ENCODE data around the gene CPLX3. TPM values are rescaled to one million over a fixed set of nuclear protein-coding genes. Genes with fewer than 3 reads are reported as not detected.

CPLX3 gene
- total and polyA plus RNA-seq, 2 donors (not counting 3 experiments of a cell fraction or from before 2014, with no cell fraction given), result not detected

GRCh38 chr15:74824976-74825375 is 1.5 kb upstream of the CPLX3 start:
- dilution Hi-C loops (cut with MboI; ENCODE audit: extremely low pct_ligation_motif_present, low sequenced_read_pairs), result no loop called here

More at GRCh38 chr15:74824976-74825375, 1.5 kb upstream of the CPLX3 start:
- CTCF ChIA-PET, result interaction anchor here (2.6 to 3.6 kb wide), 2 partner anchors 11 to 54 kb away, joined by 10 to 19 read pairs; no protein-coding TSS in a partner anchor
- no peak overlapping the region for H3K27ac ChIP-seq (ENCODE audit: insufficient read depth, low read depth, low read length)
- H3K9me1 ChIP-seq (replicated peaks; ENCODE audit: control insufficient read depth, extremely low read depth, insufficient read depth, low read length), result no peaks in the 10 kb centered on the region
- H3K36me3 ChIP-seq (ENCODE audit: control insufficient read depth in 2 of 2, extremely low read depth in 1 of 2, insufficient read depth in 2 of 2, low read length in 2 of 2), result no peaks in the 10 kb centered on the region
- H3K27me3 ChIP-seq (ENCODE audit: control insufficient read depth in 2 of 2, insufficient read depth in 2 of 2, low read length in 2 of 2), result peaks cover 14 to 17% of the 10 kb centered on the region in 2 experiments
- no TSS peak for BruUV-seq (replicated peaks)
- no peak overlapping the region for H3K9ac ChIP-seq (replicated peaks; ENCODE audit: extremely low read depth, insufficient read depth, low read length)
- POLR2A ChIA-PET, result no interaction called here
- H2AFZ ChIP-seq (ENCODE audit: low read depth, low read length), result no peak overlapping the region
- no peak for FAIRE-seq
- H3K79me2 ChIP-seq (ENCODE audit: control insufficient read depth, insufficient read depth, low read length), result no peaks in the 10 kb centered on the region
- H3K4me3 ChIP-seq (replicated peaks in 1 of 3; ENCODE audit: insufficient read depth in 1 of 3, low read depth in 1 of 3, low read length in 3 of 3), result no peak overlapping the region
- no peak for DNase-seq (ENCODE audit: low read depth, low spot score)
- H3K4me1 ChIP-seq (ENCODE audit: control insufficient read depth, extremely low read depth, insufficient read depth, low read length), result no peaks in the 10 kb centered on the region
- H3K9me3 ChIP-seq (replicated peaks; ENCODE audit: control insufficient read depth, insufficient read depth, low read length), result no peaks in the 10 kb centered on the region
- H3K4me2 ChIP-seq (ENCODE audit: insufficient read depth, low read length), result no peak overlapping the region
- TF ChIP-seq CTCF (IDR thresholded peaks at IDR 0.05; ENCODE audit: extremely low read depth in 1 of 2, insufficient read depth in 1 of 2, low read depth in 1 of 2, low read length in 2 of 2) (no peak), EZH2 (IDR thresholded peaks at IDR 0.05; ENCODE audit: borderline replicate concordance, low read depth, low read length, severe bottlenecking) (no peak), FOS (IDR thresholded peaks at IDR 0.05; ENCODE audit: borderline replicate concordance, insufficient read depth, low read length) (no peak), MYC (IDR thresholded peaks at IDR 0.05; ENCODE audit: low read depth, low read length) (no peak), POLR2A (IDR thresholded peaks at IDR 0.05; ENCODE audit: low read depth, low read length) (no peak), POLR2AphosphoS5 (IDR thresholded peaks at IDR 0.05; ENCODE audit: insufficient read depth, low read depth, low read length) (no peak), GATA2 (IDR thresholded peaks at IDR 0.05; ENCODE audit: insufficient read depth, insufficient read length, low read depth, low read length) (no peak), JUN (IDR thresholded peaks at IDR 0.05; ENCODE audit: borderline replicate concordance, insufficient read depth, insufficient read length, low read depth) (no peak), MAX (IDR thresholded peaks at IDR 0.05; ENCODE audit: insufficient read depth, insufficient read length) (no peak)
- intact Hi-C loops (cut with micrococcal nuclease), result no loop called here
- no peaks in the 10 kb centered on the region for H4K20me1 ChIP-seq (replicated peaks; ENCODE audit: control insufficient read depth, extremely low read depth, insufficient read depth, low read length)

Measured in endothelial cell of umbilical vein (primary cell).